ENCODE data around the gene GTF2F2. TPM values are rescaled to one million over a fixed set of nuclear protein-coding genes. Genes with fewer than 3 reads are reported as not detected.

The GTF2F2 gene
- polyA plus RNA-seq, 1 donor (not counting 4 experiments of a cell fraction or from before 2014, with no cell fraction given), result 55.5 TPM

DNA sequence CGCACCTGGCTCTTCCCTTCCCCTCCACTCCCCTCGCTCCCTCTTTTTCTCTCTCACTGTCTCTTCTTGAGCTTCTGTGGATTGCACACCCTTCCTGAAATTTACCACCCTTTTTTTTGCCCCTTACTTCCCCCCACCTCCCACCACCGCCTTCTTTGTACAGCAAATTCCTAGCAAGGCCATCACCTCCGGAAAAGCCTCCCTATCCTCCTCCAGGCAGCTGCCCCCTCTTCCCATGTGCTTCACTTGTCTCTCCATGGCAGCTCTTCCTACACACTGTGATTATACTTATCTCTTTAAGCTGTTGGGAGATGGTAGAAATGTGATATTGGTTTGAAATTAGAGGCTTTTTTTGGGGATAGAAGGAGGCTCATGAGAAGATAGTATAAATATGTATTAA, 108.9 kb downstream of the GTF2F2 start:
- no peaks in the 10 kb centered on the region for H4K20me1 ChIP-seq (ENCODE audit: control insufficient read depth, extremely low read depth, insufficient read depth, low read length)
- no peak for DNase-seq (ENCODE audit: low read depth, low spot score)
- H3K4me2 ChIP-seq (ENCODE audit: control insufficient read depth, extremely low read depth, insufficient read depth, low read depth, low read length), result no peak overlapping the region
- no peak for FAIRE-seq
- H3K79me2 ChIP-seq (ENCODE audit: control insufficient read depth, insufficient read depth, low read length), result peaks cover 30% of the 10 kb centered on the region
- no peak overlapping the region for H3K4me3 ChIP-seq (ENCODE audit: control insufficient read depth in 2 of 3, extremely low read depth in 1 of 3, insufficient read depth in 2 of 3, low read depth in 1 of 3, low read length in 3 of 3)
- peaks cover 3 to 4% of the 10 kb centered on the region in 2 experiments for H3K36me3 ChIP-seq (ENCODE audit: control insufficient read depth in 2 of 2, extremely low read depth in 1 of 2, insufficient read depth in 2 of 2, low read length in 2 of 2)
- dilution Hi-C loops (cut with MboI; ENCODE audit: extremely low pct_ligation_motif_present, low sequenced_read_pairs), result no loop called here
- no peaks in the 10 kb centered on the region for H3K27me3 ChIP-seq (ENCODE audit: control insufficient read depth, extremely low read depth, insufficient read depth, low read length)
- no peaks in the 10 kb centered on the region for H3K9me3 ChIP-seq (ENCODE audit: control insufficient read depth, low read depth, low read length)
- H3K9ac ChIP-seq (ENCODE audit: control insufficient read depth, extremely low read depth, insufficient read depth, low read length), result no peak overlapping the region
- no peaks in the 10 kb centered on the region for H3K9me1 ChIP-seq (ENCODE audit: control insufficient read depth, extremely low read depth, insufficient read depth, low read length)
- H3K27ac ChIP-seq (ENCODE audit: control insufficient read depth, insufficient read depth, low read length), result no peak overlapping the region
- TF ChIP-seq, protein P1, sequence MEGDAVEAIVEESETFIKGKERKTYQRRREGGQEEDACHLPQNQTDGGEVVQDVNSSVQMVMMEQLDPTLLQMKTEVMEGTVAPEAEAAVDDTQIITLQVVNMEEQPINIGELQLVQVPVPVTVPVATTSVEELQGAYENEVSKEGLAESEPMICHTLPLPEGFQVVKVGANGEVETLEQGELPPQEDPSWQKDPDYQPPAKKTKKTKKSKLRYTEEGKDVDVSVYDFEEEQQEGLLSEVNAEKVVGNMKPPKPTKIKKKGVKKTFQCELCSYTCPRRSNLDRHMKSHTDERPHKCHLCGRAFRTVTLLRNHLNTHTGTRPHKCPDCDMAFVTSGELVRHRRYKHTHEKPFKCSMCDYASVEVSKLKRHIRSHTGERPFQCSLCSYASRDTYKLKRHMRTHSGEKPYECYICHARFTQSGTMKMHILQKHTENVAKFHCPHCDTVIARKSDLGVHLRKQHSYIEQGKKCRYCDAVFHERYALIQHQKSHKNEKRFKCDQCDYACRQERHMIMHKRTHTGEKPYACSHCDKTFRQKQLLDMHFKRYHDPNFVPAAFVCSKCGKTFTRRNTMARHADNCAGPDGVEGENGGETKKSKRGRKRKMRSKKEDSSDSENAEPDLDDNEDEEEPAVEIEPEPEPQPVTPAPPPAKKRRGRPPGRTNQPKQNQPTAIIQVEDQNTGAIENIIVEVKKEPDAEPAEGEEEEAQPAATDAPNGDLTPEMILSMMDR (optimal IDR thresholded peaks at IDR 0.05 in 1 of 3, IDR thresholded peaks at IDR 0.05 in 1 of 3, conservative IDR thresholded peaks at IDR 0.05 in 1 of 3; ENCODE audit: extremely low read depth in 1 of 3, insufficient read depth in 2 of 3, low read length in 3 of 3), result no peak
- no peak for TF ChIP-seq EZH2 (IDR thresholded peaks at IDR 0.05; ENCODE audit: low read length)
- H2AFZ ChIP-seq (ENCODE audit: control insufficient read depth, low read length), result no peak overlapping the region
- H3K4me1 ChIP-seq (ENCODE audit: control insufficient read depth, extremely low read depth, insufficient read depth, low read length), result peaks cover 2% of the 10 kb centered on the region

GRCh38 chr13:45231305-45231704, 111.0 kb downstream of the GTF2F2 start:
- Histone ChIP-seq H3K4me1 (ENCODE audit: control insufficient read depth, extremely low read depth, insufficient read depth, low read length) (peaks cover 7% of the 10 kb centered on the region), H3K27me3 (ENCODE audit: control insufficient read depth, extremely low read depth, insufficient read depth, low read length) (no peaks in the 10 kb centered on the region), H3K9me1 (ENCODE audit: control insufficient read depth, extremely low read depth, insufficient read depth, low read length) (no peaks in the 10 kb centered on the region), H3K4me2 (ENCODE audit: control insufficient read depth, extremely low read depth, insufficient read depth, low read depth, low read length) (no peak overlapping the region), H3K9ac (ENCODE audit: control insufficient read depth, extremely low read depth, insufficient read depth, low read length) (no peak overlapping the region), H2AFZ (ENCODE audit: control insufficient read depth, low read length) (no peak overlapping the region), H3K27ac (ENCODE audit: control insufficient read depth, insufficient read depth, low read length) (peak overlapping the region; percentile 6), H3K36me3 (ENCODE audit: control insufficient read depth in 2 of 2, extremely low read depth in 1 of 2, insufficient read depth in 2 of 2, low read length in 2 of 2) (peaks cover 0 to 3% of the 10 kb centered on the region in 2 experiments), H3K4me3 (ENCODE audit: control insufficient read depth in 2 of 3, extremely low read depth in 1 of 3, insufficient read depth in 2 of 3, low read depth in 1 of 3, low read length in 3 of 3) (no peak overlapping the region), H3K9me3 (ENCODE audit: control insufficient read depth, low read depth, low read length) (no peaks in the 10 kb centered on the region), H3K79me2 (ENCODE audit: control insufficient read depth, insufficient read depth, low read length) (peaks cover 15% of the 10 kb centered on the region), H4K20me1 (ENCODE audit: control insufficient read depth, extremely low read depth, insufficient read depth, low read length) (no peaks in the 10 kb centered on the region)
- dilution Hi-C loops (cut with MboI; ENCODE audit: extremely low pct_ligation_motif_present, low sequenced_read_pairs), result no loop called here
- no peak for TF ChIP-seq EZH2 (IDR thresholded peaks at IDR 0.05; ENCODE audit: low read length)
- TF ChIP-seq, protein P1 (optimal IDR thresholded peaks at IDR 0.05 in 1 of 3, IDR thresholded peaks at IDR 0.05 in 1 of 3, conservative IDR thresholded peaks at IDR 0.05 in 1 of 3; ENCODE audit: extremely low read depth in 1 of 3, insufficient read depth in 2 of 3, low read length in 3 of 3), result no peak
- DNase-seq (ENCODE audit: low read depth, low spot score), result no peak
- no peak for FAIRE-seq
